Stimulated activated CD8-positive, alpha-beta memory T cell treated with anti-CD3 and anti-CD28 coated beads, Interleukin-12 subunit alpha, Interleukin-12 subunit beta, amount 100 ng/mL, for 24 hours (primary cell): Measurements from ENCODE around the gene GABBR2.

Experiments
- DNase-seq: peaks from one replicate; pipeline ENCODE4 v3.0.0-alpha.2; 2020; ENCODE audit errors: extremely low read depth

GABBR2 gene

DNA sequence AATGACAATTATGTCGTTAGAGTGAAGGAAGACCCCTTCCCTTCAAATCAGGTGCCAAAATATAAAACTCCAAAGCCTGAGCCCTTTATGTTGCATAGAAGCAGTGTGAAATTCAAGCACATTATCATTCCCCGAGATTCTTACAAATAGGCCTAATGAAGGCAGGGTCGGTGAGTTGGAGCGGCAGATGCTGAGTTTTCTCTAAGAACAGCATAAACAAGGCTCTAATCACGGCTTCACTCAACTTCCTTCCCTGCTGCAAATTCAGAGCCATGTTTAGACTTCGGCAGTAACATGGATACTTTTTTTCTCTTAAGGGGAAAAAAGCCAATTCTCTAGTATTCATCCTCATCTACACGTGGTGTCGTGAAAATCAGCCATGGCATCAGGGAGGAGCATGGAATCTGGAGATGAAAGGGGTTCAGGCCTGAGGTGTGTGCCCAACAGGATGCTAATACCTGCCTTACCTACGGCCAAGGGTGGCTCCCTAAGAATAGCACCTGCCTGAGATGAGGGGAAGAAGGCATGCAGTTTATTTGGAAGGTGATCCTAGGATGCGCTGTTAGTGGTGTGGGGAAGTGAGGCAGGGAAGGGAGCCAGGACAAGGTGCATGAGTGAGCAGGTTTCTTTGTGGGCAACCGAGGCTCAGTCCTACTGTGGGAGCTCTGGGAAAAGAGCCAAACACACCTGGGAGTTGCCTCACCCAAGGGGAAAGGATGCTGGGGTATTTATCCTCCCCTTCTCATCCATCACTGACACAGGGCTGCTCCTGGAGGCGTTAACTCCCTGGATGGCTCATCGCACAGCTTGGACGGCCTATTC, 306.5 kb downstream of the GABBR2 start:
- DNase-seq = no peak

DNA sequence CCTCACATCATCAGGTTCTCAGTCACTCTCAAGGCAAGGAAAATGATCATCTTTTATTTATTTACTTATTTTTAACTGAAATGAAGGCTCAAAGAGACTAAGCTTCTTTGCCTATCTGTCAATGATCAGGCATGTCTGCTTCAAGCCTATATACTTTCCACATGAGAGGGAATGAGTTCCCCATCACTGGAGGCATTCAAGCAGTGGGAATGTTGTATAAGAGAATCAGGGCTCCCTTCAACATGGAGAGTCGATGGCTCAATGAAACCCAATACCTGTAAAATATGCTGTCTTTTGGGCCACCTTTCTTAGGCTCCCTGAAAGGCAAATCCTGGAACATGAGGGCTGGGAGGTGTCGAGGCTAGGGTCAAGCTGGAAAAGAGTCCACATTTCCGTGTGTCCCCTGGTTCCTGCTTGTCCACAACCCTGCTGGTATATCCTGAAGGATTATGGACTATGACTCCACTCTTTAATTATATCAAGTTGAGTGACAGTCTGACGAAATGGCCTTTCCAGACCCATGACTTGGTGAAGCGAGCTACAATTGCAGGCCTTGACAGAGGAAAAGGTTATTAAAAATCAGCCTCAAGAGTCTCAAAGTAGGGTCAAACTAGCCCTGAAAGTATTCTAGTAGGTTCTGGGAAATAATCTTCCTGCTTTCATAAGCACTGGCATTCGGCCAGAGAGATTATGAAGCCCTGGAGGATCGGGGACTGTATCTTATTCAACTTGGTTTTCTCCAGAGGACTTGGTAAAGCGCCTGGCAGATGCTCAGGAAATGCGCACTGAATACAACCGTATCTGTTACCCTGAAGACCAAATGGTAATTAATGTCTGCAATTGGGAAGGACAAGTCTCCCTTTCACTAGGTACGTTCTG, 307.4 kb downstream of the GABBR2 start:
- DNase-seq = no peak

DNA sequence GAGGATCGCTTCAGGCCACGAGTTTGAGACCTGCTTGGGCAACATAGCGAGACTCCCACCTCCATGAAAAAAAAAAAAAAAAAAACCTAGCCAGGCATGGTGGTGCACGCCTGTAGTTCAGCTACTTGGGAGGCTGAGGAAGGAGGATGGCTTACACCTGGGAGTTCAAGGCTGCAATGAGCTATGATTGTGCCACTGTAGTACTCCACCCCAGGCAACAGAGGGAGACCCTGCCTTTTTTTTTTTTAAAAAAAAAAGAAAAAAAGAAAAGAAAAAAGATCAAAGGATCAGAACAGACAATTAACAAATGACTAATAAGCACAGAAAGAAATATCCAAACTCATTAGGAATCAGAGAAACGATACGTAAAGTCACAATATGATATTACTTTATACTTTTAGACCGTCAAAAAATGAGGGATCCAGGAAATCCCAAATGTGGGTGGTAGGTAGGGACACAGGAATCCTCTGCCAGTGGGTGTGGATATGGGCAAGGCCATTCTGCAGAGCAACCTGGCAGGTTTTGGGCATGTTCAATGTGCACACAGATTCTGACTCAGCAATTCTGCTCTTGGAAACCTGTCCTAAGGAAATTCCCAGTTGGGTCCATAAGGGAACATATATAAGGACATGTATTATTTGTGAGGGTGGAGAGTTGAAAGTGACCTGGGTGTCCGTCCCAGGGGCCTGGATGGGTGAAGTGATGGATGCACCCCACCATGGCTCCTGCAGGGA, 308.6 kb downstream of the GABBR2 start:
- no peak for DNase-seq

DNA sequence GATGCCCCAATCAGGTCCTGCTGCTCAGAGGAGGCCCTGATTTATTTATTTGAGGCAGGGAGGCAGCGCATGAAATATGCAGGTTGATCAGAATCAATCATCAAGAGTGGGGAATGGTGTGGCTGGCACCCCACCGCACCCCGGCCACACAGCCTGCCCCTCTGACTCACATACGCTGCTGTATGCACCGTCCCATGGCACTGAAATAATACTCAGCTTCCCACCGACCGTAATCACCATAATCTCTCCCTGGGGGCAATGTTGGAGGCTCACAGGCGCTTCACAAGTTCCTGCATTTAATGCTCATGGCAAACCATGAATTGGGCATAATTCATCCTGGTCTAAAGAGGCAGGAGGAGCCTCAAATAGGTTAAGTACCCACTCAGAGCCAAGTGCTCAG, 312.1 kb downstream of the GABBR2 start:
- no peak for DNase-seq

DNA sequence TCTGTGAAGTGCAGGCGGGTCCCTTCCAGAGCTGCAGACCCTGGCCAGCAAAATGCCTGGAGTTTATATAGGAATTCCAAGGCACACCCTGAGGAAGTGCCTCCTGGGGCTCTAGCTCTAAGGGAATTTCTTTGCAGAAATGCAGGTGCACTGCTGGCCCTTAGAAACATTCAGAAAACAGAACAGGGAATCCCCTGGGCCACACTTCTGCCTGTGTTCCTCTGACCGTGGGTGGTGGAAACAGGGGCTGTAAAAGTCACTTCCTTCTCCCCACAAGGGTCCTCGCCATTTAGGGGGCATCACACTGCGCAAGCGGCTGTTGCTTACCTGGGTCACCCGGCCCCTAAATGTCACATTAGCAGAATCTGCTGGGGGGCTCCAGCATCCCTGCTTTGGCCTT, 312.5 kb downstream of the GABBR2 start:
- DNase-seq = no peak

- no peak for DNase-seq
Measured at GRCh38 chr9:98391867-98392266, 316.9 kb downstream of the GABBR2 start.

DNA sequence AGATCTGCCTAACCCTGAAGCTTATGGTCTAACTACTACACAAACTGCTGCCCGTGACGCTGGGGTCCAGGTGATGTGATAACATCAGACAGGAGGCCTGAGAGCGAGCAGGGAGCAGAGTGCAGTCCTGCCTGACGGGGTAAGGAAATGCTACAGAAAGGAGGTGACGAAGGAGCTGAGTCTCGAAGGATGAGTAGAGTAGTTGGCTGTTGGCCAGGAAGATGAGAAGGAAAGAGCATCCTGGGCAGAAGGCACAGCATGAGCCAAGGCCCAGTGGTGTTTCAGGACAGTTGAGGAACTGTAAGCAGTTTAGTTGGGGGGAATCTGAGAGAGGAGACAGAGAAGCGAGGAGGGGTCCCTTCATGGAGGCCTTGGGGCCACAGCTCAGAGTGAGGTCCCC, 317.3 kb downstream of the GABBR2 start:
- DNase-seq = no peak

GRCh38 chr9:98385751-98386150, 323.0 kb downstream of the GABBR2 start:
- DNase-seq = no peak

GRCh38 chr9:98383758-98384157, 325.0 kb downstream of the GABBR2 start:
- no peak for DNase-seq

DNA sequence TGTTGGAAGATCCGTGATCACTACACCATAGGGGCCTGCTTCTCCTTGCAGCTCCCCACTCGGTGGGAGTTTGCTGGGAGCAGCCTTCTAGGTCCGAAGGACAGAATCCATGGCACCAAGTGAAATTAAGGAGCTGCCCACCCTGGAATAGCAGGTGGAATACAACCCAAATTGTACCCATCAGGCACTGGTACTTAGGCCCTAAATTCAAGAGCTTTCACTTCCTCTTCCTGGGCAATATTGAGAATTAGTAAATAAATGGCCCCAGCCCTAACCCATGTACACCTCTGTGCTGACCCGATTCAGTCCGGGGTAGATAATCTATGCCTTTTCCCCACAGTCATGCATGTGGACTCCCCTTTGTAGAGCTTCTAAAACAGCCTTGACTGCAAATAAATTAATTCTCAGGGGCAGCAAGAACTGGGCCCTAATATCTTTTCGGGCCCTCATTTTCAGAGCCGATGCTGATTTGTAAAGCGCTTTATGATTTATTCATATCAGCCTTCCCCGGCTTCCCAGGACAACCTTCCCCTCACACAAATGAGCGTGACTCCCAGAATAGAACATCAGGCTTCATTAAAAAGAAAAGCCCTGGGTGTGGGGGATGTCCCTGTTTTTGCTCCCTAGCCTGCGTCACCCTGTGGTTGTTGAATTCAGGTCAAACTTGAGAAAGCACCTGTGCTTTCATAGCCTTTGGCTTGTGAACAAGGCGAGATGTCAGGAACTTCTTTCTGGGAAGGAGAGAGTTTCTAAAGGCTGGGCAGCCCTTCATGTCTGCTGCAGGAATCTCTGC, 327.2 kb downstream of the GABBR2 start:
- no peak for DNase-seq

- no peak for DNase-seq
Measured at GRCh38 chr9:98380065-98380681, 328.6 kb downstream of the GABBR2 start.

DNA sequence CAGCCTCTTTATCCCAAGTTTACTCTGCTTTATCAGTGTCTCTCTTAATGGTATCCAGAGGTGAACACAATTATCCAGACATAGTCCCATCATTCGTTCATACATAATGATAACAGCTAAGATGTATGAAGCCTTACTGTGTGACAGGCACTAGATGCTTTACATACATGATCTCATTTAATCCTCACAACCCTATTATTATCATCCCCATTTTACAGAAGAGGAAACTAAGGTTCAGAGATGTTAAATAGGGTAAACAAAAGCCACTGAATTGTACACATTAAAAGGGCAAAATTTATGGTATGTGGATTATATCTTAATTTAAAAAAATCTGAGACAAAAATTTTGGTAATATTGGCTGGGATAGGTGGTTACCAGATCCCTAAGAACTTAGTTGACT, 329.2 kb downstream of the GABBR2 start:
- no peak for DNase-seq

DNA sequence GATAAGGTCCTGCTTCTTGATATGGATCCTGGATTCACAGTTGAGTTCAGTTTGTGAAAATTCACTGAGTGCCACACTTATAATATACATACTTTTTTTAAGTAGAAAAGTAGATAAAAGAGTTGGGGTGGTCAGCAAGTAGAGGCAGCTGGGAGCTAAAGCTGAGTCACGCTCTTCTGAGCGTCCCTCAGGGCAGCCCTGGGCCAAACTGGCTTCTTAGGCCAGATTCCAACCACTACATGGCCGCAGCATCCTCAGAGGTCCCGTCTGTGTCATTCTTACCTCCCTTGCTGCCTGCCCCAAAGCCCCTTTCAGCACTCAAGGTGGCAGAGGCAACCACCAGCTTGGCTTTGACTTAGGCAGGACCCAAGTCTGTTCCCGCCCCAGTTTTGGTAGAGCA, 329.9 kb downstream of the GABBR2 start:
- no peak for DNase-seq

GRCh38 chr9:98378206-98378780, 330.4 kb downstream of the GABBR2 start:
- DNase-seq = no peak

DNA sequence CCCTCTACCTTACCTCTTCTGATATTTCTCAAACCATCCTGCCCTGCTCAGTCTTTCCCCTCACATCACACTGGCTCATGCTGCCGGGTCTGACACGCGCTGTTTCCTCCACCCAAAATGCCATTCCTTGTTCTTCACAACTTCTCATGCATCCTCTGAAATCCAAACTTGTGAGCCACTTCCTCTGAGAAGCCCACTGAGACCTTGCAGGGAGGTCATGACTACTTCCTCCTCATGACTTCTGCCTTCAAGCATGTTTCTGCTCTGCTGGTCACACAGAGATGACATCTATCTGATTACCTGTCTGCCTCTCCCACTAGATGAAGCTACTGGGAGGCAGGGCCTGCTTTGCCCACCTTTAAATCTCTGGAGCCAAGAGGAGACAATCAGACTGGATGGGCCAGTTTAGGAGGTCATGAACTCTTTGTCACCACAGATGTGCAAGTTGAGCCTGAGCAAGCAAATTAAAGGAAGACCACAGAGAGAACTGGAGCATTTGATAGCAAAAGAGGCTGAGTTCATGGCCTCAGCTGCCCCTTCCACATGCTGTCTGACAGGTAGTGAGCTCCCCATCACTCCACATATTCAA, 333.5 kb downstream of the GABBR2 start:
- DNase-seq = no peak

- DNase-seq = no peak
Measured at GRCh38 chr9:98374385-98375051, 334.2 kb downstream of the GABBR2 start.

DNA sequence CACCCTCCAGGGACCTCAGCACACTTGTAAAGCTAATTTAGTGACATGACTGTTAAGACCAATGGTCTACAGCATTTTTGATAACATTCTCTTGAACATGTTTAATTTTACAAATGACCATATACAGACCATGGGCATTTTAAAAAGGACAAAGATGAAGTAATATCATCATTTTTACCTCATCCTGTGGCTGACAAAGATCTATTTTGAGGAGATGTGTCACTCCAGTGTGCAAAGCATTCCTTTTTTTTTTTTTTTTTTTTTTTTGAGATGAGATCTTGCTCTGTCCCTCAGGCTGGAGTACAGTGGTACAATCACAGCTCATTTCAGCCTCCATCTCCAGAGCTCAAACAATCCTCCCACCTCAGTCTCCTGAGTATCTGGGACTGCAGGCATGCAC, 335.1 kb downstream of the GABBR2 start:
- DNase-seq = no peak

- no peak for DNase-seq
Measured at GRCh38 chr9:98372077-98372836, 336.5 kb downstream of the GABBR2 start.

GRCh38 chr9:98370976-98371315, 337.8 kb downstream of the GABBR2 start:
- no peak for DNase-seq
